ENCODE data around the gene TUSC7.

GRCh38 chr3:116663161-116664110 is 46.1 kb upstream of the TUSC7 start:
- TF ChIP-seq MAX (IDR thresholded peaks at IDR 0.05) (no peak), CTCF (IDR thresholded peaks at IDR 0.05; ENCODE audit: control extremely low read depth in 1 of 3, insufficient read depth in 1 of 3, low read depth in 1 of 3, low read length in 3 of 3) (no peak), SIX5 (IDR thresholded peaks at IDR 0.05; ENCODE audit: low read depth, low read length) (no peak), POLR2AphosphoS5 (IDR thresholded peaks at IDR 0.05; ENCODE audit: low read depth, low read length) (no peak)
